GM23338 (cell line): ENCODE measurements around the gene L1CAM. TPM values are rescaled to one million over a fixed set of nuclear protein-coding genes. Genes with fewer than 3 reads are reported as not detected.
A peak's percentile ranks its signal among the peaks of the same experiment; 100 is the strongest.

ENCODE experiments used
- ATAC-seq: fragments of 200-7000 bp; cut with Tn5 transposase; 3 replicates; pipeline ENCODE4 v1.9.1; 2020
- DNase-seq: peaks from one replicate; pipeline ENCODE4 v3.0.0-alpha.2; 2015; ENCODE audit warnings: low spot score
- H2AFZ ChIP-seq: fragments of 200-600 bp; sonication (generic); 2 replicates; pipeline ENCODE4 v1.8.0; 2016; ENCODE audit warnings: antibody characterized with exemption, mild to moderate bottlenecking, moderate library complexity
- H3F3A ChIP-seq: fragments of 200-600 bp; sonication (generic); replicated peaks from 2 replicates; pipeline ENCODE4 v1.8.0; 2017; ENCODE audit warnings: antibody characterized with exemption, mixed run types, low read depth
- H3K27ac ChIP-seq: fragments of 200-600 bp; sonication (generic); 2 replicates; pipeline ENCODE4 v1.6.1; 2016; ENCODE audit warnings: low read depth
- H3K27me3 ChIP-seq: fragments of 200-600 bp; sonication (generic); 2 replicates; pipeline ENCODE4 v1.8.0; 2016; ENCODE audit warnings: mild to moderate bottlenecking, mixed run types, moderate library complexity; ENCODE audit not compliant: insufficient read depth
- H3K36me3 ChIP-seq: fragments of 200-600 bp; sonication (generic); 2 replicates; pipeline ENCODE4 v1.8.0; 2016; ENCODE audit warnings: mild to moderate bottlenecking; ENCODE audit not compliant: insufficient read depth
- H3K4me1 ChIP-seq: fragments of 200-600 bp; sonication (generic); 2 replicates; pipeline ENCODE4 v1.8.0; 2016; ENCODE audit warnings: mild to moderate bottlenecking, moderate library complexity; ENCODE audit not compliant: insufficient read depth
- H3K4me2 ChIP-seq: fragments of 200-600 bp; sonication (generic); 2 replicates; pipeline ENCODE4 v1.7.1; 2017; ENCODE audit warnings: mixed run types
- H3K4me3 ChIP-seq: fragments of 200-600 bp; sonication (generic); 2 replicates; pipeline ENCODE4 v1.6.1; 2016; ENCODE audit warnings: mixed run types
- H3K79me2 ChIP-seq: fragments of 200-600 bp; sonication (generic); replicated peaks from 2 replicates; pipeline ENCODE4 v1.8.0; 2017; ENCODE audit warnings: mild to moderate bottlenecking; ENCODE audit not compliant: insufficient read depth
- H3K9me2 ChIP-seq: fragments of 200-600 bp; sonication (generic); 2 replicates; pipeline ENCODE4 v1.8.0; 2017; ENCODE audit not compliant: insufficient read depth
- H4K20me1 ChIP-seq: fragments of 200-600 bp; sonication (generic); replicated peaks from 2 replicates; pipeline ENCODE4 v1.8.0; 2017; ENCODE audit warnings: mild to moderate bottlenecking; ENCODE audit not compliant: insufficient read depth
- H3K27ac Mint-ChIP-seq: 2 replicates; pipeline ENCODE4 v1.8.0; 2020; ENCODE audit warnings: inconsistent platforms, mild to moderate bottlenecking, moderate library complexity, mixed read lengths
- H3K27me3 Mint-ChIP-seq: 3 replicates; pipeline ENCODE4 v1.8.0; 2022; ENCODE audit warnings: low read depth, mild to moderate bottlenecking, moderate library complexity, mixed read lengths, inconsistent platforms; ENCODE audit not compliant: insufficient read depth, poor library complexity
- H3K36me3 Mint-ChIP-seq: 3 replicates; pipeline ENCODE4 v1.8.0; 2021; ENCODE audit warnings: low read depth, mild to moderate bottlenecking, inconsistent platforms, moderate library complexity, mixed read lengths
- H3K4me1 Mint-ChIP-seq: 3 replicates; pipeline ENCODE4 v1.8.0; 2020; ENCODE audit warnings: mild to moderate bottlenecking, inconsistent platforms, mixed read lengths
- H3K4me3 Mint-ChIP-seq: 3 replicates; pipeline ENCODE4 v1.8.0; 2021; ENCODE audit warnings: moderate library complexity, mild to moderate bottlenecking, inconsistent platforms, mixed read lengths
- H3K9me3 Mint-ChIP-seq: 3 replicates; pipeline ENCODE4 v1.8.0; 2020; ENCODE audit warnings: moderate library complexity, mild to moderate bottlenecking, inconsistent platforms, mixed read lengths
- CREB1 ChIP-seq: fragments of 250-450 bp; sonication (Bioruptor Pico); IDR thresholded peaks from 2 replicates; pipeline ENCODE4 v1.5.0; 2020; ENCODE audit warnings: low read depth, mild to moderate bottlenecking, moderate library complexity
- EZH2 ChIP-seq: fragments of 200-600 bp; sonication (generic); IDR thresholded peaks from one replicate; pipeline ENCODE4 v1.8.0; 2017; ENCODE audit warnings: antibody characterized with exemption, mild to moderate bottlenecking, low read depth; ENCODE audit not compliant: unreplicated experiment
- EZH2phosphoT487 ChIP-seq: fragments of 200-600 bp; sonication (generic); IDR thresholded peaks from one replicate; pipeline ENCODE4 v1.8.1; 2018; ENCODE audit warnings: antibody characterized with exemption; ENCODE audit not compliant: unreplicated experiment
- JUNB ChIP-seq: IDR thresholded peaks from one replicate; pipeline ENCODE4 v1.6.1; 2016; ENCODE audit warnings: antibody characterized with exemption; ENCODE audit not compliant: unreplicated experiment
- NANOG ChIP-seq: IDR thresholded peaks from 2 replicates; pipeline ENCODE4 v1.6.1; 2016; ENCODE audit warnings: antibody characterized with exemption, borderline replicate concordance
- POLR2AphosphoS5 ChIP-seq: IDR thresholded peaks from 2 replicates; pipeline ENCODE4 v1.6.1; 2016; ENCODE audit warnings: antibody characterized with exemption, low read depth
- STAT1 ChIP-seq: IDR thresholded peaks from one replicate; pipeline ENCODE4 v1.6.1; 2016; ENCODE audit warnings: antibody characterized with exemption; ENCODE audit not compliant: unreplicated experiment
- ZNF114 ChIP-seq: fragments of 250-450 bp; sonication (Bioruptor Pico); IDR thresholded peaks from 2 replicates; pipeline ENCODE4 v1.5.0; 2020; ENCODE audit warnings: mild to moderate bottlenecking, moderate library complexity
- ZNF331 ChIP-seq: fragments of 250-450 bp; sonication (Bioruptor Pico); IDR thresholded peaks from 2 replicates; pipeline ENCODE4 v1.5.0; 2020; ENCODE audit warnings: low read depth, mild to moderate bottlenecking, moderate library complexity
- polyA plus RNA-seq: library from polyadenylated mRNA; unstranded; fragments of >200 nt; fragmentation: Nextera tagmentation; extraction: Ambion mirVana; gene quantifications from 2 replicates; pipeline ENCODE4 v1.2.1, GENCODE V29; 2016
- total RNA-seq: library from RNA; depleted of rRNA; stranded (reverse); fragments of >200 nt; shearing (Covaris generic); gene quantifications from 2 replicates; pipeline ENCODE4 v1.2.3, GENCODE V29; 2014
- TF ChIP-seq, protein P1 (sequence below): IDR thresholded peaks from one replicate; pipeline ENCODE4 v1.6.1; 2018; ENCODE audit warnings: antibody characterized with exemption; ENCODE audit not compliant: unreplicated experiment
- TF ChIP-seq, protein P2 (sequence below): fragments of 250-450 bp; sonication (Bioruptor Pico); IDR thresholded peaks from 2 replicates; pipeline ENCODE4 v1.5.0; 2020; ENCODE audit warnings: mild to moderate bottlenecking, moderate library complexity
- TF ChIP-seq, protein P3 (sequence below), 2 experiments: fragments of 200-600 bp in 1 of 2; sonication (generic) in 1 of 2; conservative IDR thresholded peaks; 2 replicates each; pipeline versions ENCODE4 v1.5.1 to v1.6.1; 2016 to 2017; ENCODE audit warnings: antibody characterized with exemption in 2 of 2, low read depth in 2 of 2, mild to moderate bottlenecking in 2 of 2, moderate library complexity in 1 of 2
- TF ChIP-seq, protein P4 (sequence below): IDR thresholded peaks from 2 replicates; pipeline ENCODE4 v1.6.1; 2016; ENCODE audit warnings: antibody characterized with exemption

Gene L1CAM
- total and polyA plus RNA-seq, 2 experiments from 2014 or later, result 7.4 to 29.2 TPM

DNA sequence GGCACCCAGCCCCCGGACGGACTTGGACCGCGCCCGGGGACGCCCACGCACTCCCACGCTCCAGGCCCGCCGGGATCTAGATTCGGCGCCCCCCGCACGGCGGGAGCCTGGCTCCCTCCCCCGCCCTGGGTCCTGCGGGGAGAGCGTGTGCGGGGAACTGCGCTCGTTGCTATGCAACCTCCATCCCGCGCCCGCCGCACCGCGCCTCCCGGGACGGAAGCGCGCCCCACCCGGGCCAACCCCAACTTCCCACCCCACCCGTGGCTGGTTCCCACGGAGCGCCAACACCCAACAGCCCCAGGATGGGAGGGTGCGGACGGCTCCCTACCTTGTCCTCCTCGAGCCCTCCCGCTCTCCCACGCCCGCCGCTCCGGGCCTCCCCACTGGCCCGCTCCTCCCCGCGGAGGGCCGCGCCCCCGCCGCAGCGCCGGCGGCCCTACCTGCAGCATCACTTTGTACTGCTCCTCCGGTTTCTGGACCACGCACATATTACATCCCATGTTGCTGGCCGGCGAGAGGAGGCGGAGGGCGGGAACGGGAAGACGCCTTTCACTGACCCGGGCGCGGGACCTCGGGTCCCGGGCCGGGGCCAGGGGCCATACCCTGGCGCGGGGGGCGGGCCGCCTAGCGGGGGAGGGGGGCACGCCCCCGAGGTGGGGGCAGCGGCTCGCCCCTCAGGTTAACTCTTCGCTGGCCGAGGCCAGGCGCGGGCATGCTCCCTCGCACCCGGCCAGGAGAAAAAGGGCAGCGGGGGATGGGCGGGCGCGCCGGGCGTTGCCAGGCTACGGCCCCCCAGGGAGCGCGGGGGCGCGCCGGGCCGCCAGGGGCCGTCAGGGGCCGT, 56.0 kb downstream of the L1CAM start, which contains the start of gene PDZD4:
Gene PDZD4 (minus strand): TSS at position 746 of the 841 bp plus-strand sequence. CDS start 246 bp downstream, at position 500.
- H2AFZ ChIP-seq, result no peak within 1 kb of the TSS
- H3K4me3 ChIP-seq, result peak within 1 kb of the TSS; percentile 75
- H3K36me3 Mint-ChIP-seq, result peaks cover 20% of the 10 kb centered on the region
- no peaks in the 10 kb centered on the region for H3K36me3 ChIP-seq
- no peak for TF ChIP-seq ZNF114 (CRISPR knock-in tag)
- TF ChIP-seq NANOG, result no peak
- no peak for TF ChIP-seq CREB1 (CRISPR knock-in tag)
- no peak for TF ChIP-seq EZH2phosphoT487
- no peak for TF ChIP-seq EZH2
- TF ChIP-seq, protein P1, sequence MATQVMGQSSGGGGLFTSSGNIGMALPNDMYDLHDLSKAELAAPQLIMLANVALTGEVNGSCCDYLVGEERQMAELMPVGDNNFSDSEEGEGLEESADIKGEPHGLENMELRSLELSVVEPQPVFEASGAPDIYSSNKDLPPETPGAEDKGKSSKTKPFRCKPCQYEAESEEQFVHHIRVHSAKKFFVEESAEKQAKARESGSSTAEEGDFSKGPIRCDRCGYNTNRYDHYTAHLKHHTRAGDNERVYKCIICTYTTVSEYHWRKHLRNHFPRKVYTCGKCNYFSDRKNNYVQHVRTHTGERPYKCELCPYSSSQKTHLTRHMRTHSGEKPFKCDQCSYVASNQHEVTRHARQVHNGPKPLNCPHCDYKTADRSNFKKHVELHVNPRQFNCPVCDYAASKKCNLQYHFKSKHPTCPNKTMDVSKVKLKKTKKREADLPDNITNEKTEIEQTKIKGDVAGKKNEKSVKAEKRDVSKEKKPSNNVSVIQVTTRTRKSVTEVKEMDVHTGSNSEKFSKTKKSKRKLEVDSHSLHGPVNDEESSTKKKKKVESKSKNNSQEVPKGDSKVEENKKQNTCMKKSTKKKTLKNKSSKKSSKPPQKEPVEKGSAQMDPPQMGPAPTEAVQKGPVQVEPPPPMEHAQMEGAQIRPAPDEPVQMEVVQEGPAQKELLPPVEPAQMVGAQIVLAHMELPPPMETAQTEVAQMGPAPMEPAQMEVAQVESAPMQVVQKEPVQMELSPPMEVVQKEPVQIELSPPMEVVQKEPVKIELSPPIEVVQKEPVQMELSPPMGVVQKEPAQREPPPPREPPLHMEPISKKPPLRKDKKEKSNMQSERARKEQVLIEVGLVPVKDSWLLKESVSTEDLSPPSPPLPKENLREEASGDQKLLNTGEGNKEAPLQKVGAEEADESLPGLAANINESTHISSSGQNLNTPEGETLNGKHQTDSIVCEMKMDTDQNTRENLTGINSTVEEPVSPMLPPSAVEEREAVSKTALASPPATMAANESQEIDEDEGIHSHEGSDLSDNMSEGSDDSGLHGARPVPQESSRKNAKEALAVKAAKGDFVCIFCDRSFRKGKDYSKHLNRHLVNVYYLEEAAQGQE, result no peak
- TF ChIP-seq, protein P2, sequence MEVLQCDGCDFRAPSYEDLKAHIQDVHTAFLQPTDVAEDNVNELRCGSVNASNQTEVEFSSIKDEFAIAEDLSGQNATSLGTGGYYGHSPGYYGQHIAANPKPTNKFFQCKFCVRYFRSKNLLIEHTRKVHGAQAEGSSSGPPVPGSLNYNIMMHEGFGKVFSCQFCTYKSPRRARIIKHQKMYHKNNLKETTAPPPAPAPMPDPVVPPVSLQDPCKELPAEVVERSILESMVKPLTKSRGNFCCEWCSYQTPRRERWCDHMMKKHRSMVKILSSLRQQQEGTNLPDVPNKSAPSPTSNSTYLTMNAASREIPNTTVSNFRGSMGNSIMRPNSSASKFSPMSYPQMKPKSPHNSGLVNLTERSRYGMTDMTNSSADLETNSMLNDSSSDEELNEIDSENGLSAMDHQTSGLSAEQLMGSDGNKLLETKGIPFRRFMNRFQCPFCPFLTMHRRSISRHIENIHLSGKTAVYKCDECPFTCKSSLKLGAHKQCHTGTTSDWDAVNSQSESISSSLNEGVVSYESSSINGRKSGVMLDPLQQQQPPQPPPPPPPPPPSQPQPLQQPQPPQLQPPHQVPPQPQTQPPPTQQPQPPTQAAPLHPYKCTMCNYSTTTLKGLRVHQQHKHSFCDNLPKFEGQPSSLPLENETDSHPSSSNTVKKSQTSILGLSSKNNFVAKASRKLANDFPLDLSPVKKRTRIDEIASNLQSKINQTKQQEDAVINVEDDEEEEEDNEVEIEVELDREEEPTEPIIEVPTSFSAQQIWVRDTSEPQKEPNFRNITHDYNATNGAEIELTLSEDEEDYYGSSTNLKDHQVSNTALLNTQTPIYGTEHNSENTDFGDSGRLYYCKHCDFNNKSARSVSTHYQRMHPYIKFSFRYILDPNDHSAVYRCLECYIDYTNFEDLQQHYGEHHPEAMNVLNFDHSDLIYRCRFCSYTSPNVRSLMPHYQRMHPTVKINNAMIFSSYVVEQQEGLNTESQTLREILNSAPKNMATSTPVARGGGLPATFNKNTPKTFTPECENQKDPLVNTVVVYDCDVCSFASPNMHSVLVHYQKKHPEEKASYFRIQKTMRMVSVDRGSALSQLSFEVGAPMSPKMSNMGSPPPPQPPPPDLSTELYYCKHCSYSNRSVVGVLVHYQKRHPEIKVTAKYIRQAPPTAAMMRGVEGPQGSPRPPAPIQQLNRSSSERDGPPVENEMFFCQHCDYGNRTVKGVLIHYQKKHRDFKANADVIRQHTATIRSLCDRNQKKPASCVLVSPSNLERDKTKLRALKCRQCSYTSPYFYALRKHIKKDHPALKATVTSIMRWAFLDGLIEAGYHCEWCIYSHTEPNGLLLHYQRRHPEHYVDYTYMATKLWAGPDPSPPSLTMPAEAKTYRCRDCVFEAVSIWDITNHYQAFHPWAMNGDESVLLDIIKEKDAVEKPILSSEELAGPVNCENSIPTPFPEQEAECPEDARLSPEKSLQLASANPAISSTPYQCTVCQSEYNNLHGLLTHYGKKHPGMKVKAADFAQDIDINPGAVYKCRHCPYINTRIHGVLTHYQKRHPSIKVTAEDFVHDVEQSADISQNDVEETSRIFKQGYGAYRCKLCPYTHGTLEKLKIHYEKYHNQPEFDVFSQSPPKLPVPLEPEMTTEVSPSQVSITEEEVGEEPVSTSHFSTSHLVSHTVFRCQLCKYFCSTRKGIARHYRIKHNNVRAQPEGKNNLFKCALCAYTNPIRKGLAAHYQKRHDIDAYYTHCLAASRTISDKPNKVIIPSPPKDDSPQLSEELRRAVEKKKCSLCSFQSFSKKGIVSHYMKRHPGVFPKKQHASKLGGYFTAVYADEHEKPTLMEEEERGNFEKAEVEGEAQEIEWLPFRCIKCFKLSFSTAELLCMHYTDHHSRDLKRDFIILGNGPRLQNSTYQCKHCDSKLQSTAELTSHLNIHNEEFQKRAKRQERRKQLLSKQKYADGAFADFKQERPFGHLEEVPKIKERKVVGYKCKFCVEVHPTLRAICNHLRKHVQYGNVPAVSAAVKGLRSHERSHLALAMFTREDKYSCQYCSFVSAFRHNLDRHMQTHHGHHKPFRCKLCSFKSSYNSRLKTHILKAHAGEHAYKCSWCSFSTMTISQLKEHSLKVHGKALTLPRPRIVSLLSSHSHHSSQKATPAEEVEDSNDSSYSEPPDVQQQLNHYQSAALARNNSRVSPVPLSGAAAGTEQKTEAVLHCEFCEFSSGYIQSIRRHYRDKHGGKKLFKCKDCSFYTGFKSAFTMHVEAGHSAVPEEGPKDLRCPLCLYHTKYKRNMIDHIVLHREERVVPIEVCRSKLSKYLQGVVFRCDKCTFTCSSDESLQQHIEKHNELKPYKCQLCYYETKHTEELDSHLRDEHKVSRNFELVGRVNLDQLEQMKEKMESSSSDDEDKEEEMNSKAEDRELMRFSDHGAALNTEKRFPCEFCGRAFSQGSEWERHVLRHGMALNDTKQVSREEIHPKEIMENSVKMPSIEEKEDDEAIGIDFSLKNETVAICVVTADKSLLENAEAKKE, result no peak
- TF ChIP-seq, protein P3, sequence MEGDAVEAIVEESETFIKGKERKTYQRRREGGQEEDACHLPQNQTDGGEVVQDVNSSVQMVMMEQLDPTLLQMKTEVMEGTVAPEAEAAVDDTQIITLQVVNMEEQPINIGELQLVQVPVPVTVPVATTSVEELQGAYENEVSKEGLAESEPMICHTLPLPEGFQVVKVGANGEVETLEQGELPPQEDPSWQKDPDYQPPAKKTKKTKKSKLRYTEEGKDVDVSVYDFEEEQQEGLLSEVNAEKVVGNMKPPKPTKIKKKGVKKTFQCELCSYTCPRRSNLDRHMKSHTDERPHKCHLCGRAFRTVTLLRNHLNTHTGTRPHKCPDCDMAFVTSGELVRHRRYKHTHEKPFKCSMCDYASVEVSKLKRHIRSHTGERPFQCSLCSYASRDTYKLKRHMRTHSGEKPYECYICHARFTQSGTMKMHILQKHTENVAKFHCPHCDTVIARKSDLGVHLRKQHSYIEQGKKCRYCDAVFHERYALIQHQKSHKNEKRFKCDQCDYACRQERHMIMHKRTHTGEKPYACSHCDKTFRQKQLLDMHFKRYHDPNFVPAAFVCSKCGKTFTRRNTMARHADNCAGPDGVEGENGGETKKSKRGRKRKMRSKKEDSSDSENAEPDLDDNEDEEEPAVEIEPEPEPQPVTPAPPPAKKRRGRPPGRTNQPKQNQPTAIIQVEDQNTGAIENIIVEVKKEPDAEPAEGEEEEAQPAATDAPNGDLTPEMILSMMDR (conservative IDR thresholded peaks at IDR 0.05; ENCODE audit: low read depth in 2 of 2), result no peak
- no peak for TF ChIP-seq JUNB
- TF ChIP-seq, protein P4, sequence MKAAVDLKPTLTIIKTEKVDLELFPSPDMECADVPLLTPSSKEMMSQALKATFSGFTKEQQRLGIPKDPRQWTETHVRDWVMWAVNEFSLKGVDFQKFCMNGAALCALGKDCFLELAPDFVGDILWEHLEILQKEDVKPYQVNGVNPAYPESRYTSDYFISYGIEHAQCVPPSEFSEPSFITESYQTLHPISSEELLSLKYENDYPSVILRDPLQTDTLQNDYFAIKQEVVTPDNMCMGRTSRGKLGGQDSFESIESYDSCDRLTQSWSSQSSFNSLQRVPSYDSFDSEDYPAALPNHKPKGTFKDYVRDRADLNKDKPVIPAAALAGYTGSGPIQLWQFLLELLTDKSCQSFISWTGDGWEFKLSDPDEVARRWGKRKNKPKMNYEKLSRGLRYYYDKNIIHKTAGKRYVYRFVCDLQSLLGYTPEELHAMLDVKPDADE, result no peak
- TF ChIP-seq ZNF331, result no peak
- TF ChIP-seq POLR2AphosphoS5, result no peak; the same call in 1 of the 2 replicates
- no peak for TF ChIP-seq STAT1
- H4K20me1 ChIP-seq, result no peaks in the 10 kb centered on the region; the same call in 1 of the 2 replicates
- ATAC-seq, result peak; percentile 17
- H3K4me2 ChIP-seq, result peak within 1 kb of the TSS; percentile 84
- no peaks in the 10 kb centered on the region for H3K27me3 ChIP-seq
- H3F3A ChIP-seq, result no peaks in the 10 kb centered on the region
- H3K27ac Mint-ChIP-seq, result no peak within 1 kb of the TSS
- peaks cover 33% of the 10 kb centered on the region for H3K4me1 Mint-ChIP-seq
- H3K9me2 ChIP-seq, result no peaks in the 10 kb centered on the region
- H3K9me3 Mint-ChIP-seq, result no peaks in the 10 kb centered on the region
- H3K27ac ChIP-seq, result peak within 1 kb of the TSS; percentile 87; the same call in 1 of the 2 replicates
- peaks cover 57% of the 10 kb centered on the region for H3K79me2 ChIP-seq
- H3K4me3 Mint-ChIP-seq, result peak within 1 kb of the TSS; percentile 83
- peaks cover 13% of the 10 kb centered on the region for H3K27me3 Mint-ChIP-seq
- DNase-seq, result peak; percentile 53
- peaks cover 21% of the 10 kb centered on the region for H3K4me1 ChIP-seq
